ENCODE results near the gene HOMER2.
"Not testable (repeated sequence)": the region's sequence is repeated elsewhere in the genome, so short reads cannot be mapped to it uniquely, and the experiment has no call there.

Gene HOMER2

GRCh38 chr15:82892573-82892972 is 59.9 kb downstream of the HOMER2 start:
- no peak for DNase-seq

GRCh38 chr15:82890995-82891390 is 61.5 kb downstream of the HOMER2 start:
- DNase-seq: no peak

GRCh38 chr15:82890338-82890994 is 62.1 kb downstream of the HOMER2 start:
- no peak for DNase-seq

- no peak for DNase-seq
These were observed 70.1 kb downstream of the HOMER2 start for GRCh38 chr15:82882273-82882928.

GRCh38 chr15:82881747-82882146 is 70.8 kb downstream of the HOMER2 start:
- no peak for DNase-seq

GRCh38 chr15:82880704-82881103 is 71.8 kb downstream of the HOMER2 start:
- DNase-seq: no peak

GRCh38 chr15:82878325-82878724 is 74.2 kb downstream of the HOMER2 start:
- no peak for DNase-seq

- no peak for DNase-seq
These were observed 74.7 kb downstream of the HOMER2 start for GRCh38 chr15:82877825-82878224.

GRCh38 chr15:82875411-82876003 is 77.0 kb downstream of the HOMER2 start:
- no peak for DNase-seq

GRCh38 chr15:82874961-82875360 is 77.6 kb downstream of the HOMER2 start:
- no peak for DNase-seq

- no peak for DNase-seq
These were observed 78.3 kb downstream of the HOMER2 start for GRCh38 chr15:82874267-82874666.

- no peak for DNase-seq
These were observed 79.4 kb downstream of the HOMER2 start for GRCh38 chr15:82873000-82873680.

- DNase-seq: no peak
These were observed 80.6 kb downstream of the HOMER2 start for GRCh38 chr15:82871832-82872484.

- no peak for DNase-seq
These were observed 81.2 kb downstream of the HOMER2 start for GRCh38 chr15:82871358-82871757.

- no peak for DNase-seq
These were observed 81.7 kb downstream of the HOMER2 start for GRCh38 chr15:82870727-82871320.

GRCh38 chr15:82865981-82866380 is 86.5 kb downstream of the HOMER2 start:
- not testable (repeated sequence) for DNase-seq

GRCh38 chr15:82865581-82865980 is 86.9 kb downstream of the HOMER2 start:
- not testable (repeated sequence) for DNase-seq

- DNase-seq: no peak
These were observed 87.6 kb downstream of the HOMER2 start for GRCh38 chr15:82864967-82865366.

- no peak for DNase-seq
These were observed 89.6 kb downstream of the HOMER2 start for GRCh38 chr15:82862886-82863285.

GRCh38 chr15:82858932-82859331 is 93.6 kb downstream of the HOMER2 start:
- no peak for DNase-seq

GRCh38 chr15:82856397-82857170 is 95.9 kb downstream of the HOMER2 start:
- DNase-seq: no peak
